NCI-H82 (cell line): ENCODE measurements around the gene PDE4C.
"Not testable (repeated sequence)": the region's sequence is repeated elsewhere in the genome, so short reads cannot be mapped to it uniquely, and the experiment has no call there.

Source experiments
- DNase-seq: peaks from one replicate; lab custom pipeline; 2025; lab: John Stamatoyannopoulos, UW

PDE4C gene

GRCh38 chr19:18223860-18224524 lies 2.2 kb downstream of the PDE4C start:
- DNase-seq = peak; percentile 94

GRCh38 chr19:18221815-18222725 lies 4.2 kb downstream of the PDE4C start:
- DNase-seq = no peak

- DNase-seq = peak; percentile 76
Observed at GRCh38 chr19:18220632-18221275, 5.5 kb downstream of the PDE4C start.

- DNase-seq = no peak
Observed at GRCh38 chr19:18219911-18220631, 6.2 kb downstream of the PDE4C start.

GRCh38 chr19:18218600-18218999 lies 7.6 kb downstream of the PDE4C start:
- no peak for DNase-seq

- DNase-seq = no peak
Observed at GRCh38 chr19:18218159-18218558, 8.1 kb downstream of the PDE4C start.

- no peak for DNase-seq
Observed at GRCh38 chr19:18216789-18217188, 9.4 kb downstream of the PDE4C start.

GRCh38 chr19:18214779-18215433 lies 11.3 kb downstream of the PDE4C start:
- DNase-seq = no peak

- DNase-seq = no peak
Observed at GRCh38 chr19:18211683-18212082, 14.6 kb downstream of the PDE4C start.

- DNase-seq = not testable (repeated sequence)
Observed at GRCh38 chr19:18209912-18210311, 16.3 kb downstream of the PDE4C start.

- DNase-seq = peak; percentile 80
Observed at GRCh38 chr19:18208098-18208951, 17.9 kb downstream of the PDE4C start.

GRCh38 chr19:18206018-18206417 lies 20.2 kb downstream of the PDE4C start:
- DNase-seq = no peak

- peak; percentile 92 for DNase-seq
Observed at GRCh38 chr19:18205200-18205892, 20.9 kb downstream of the PDE4C start.

GRCh38 chr19:18204394-18205199 lies 21.6 kb downstream of the PDE4C start:
- DNase-seq = peak; percentile 97

- DNase-seq = peak; percentile 100
Observed at GRCh38 chr19:18203863-18204393, 22.3 kb downstream of the PDE4C start, which contains the start of gene RAB3A. Gene RAB3A (minus strand): TSS chr19:18204042. CDS start chr19:18202740, 1,302 bp downstream.

- peak; percentile 83 for DNase-seq
Observed at GRCh38 chr19:18203408-18203862, 22.8 kb downstream of the PDE4C start.

- peak; percentile 70 for DNase-seq
Observed at GRCh38 chr19:18202778-18203407, 23.3 kb downstream of the PDE4C start.

GRCh38 chr19:18202397-18202777 lies 23.9 kb downstream of the PDE4C start:
- no peak for DNase-seq
